Mammary epithelial cell (primary cell): Measurements from ENCODE around the gene A2M.

Experiments
- CTCF ChIP-seq, 2 donors: IDR thresholded peaks in 1 of 2; conservative IDR thresholded peaks in 1 of 2; 2 replicates each; pipeline ENCODE4 v1.5.1; 2011 to 2012; ENCODE audit warnings: inconsistent platforms in 2 of 2, low read length in 2 of 2, mild to moderate bottlenecking in 2 of 2, control low read depth in 1 of 2, low read depth in 1 of 2; ENCODE audit not compliant: insufficient read depth in 1 of 2; ENCODE audit errors: extremely low read depth in 1 of 2
- EZH2 ChIP-seq: IDR thresholded peaks from 2 replicates; pipeline ENCODE4 v1.6.1; 2012; ENCODE audit warnings: low read length, inconsistent platforms, borderline replicate concordance

- no peak for TF ChIP-seq CTCF (conservative IDR thresholded peaks at IDR 0.05 in 1 of 2, IDR thresholded peaks at IDR 0.05 in 1 of 2; ENCODE audit: extremely low read depth in 1 of 2, insufficient read depth in 1 of 2, low read depth in 1 of 2, low read length in 2 of 2)
- TF ChIP-seq EZH2: no peak
Measured at GRCh38 chr12:9071518-9071917, 44.2 kb downstream of the A2M start.
